AG09319 (cell line): ENCODE measurements around the gene MED20.

Experiments
- DNase-seq: peaks from one replicate; pipeline ENCODE4 v3.0.0-alpha.2; 2010; ENCODE audit warnings: low read depth; ENCODE audit errors: extremely low read depth
- CTCF ChIP-seq: IDR thresholded peaks from 2 replicates; pipeline ENCODE4 v1.5.1; 2011; ENCODE audit warnings: low read depth, mild to moderate bottlenecking, inconsistent platforms, low read length, moderate library complexity

The MED20 gene

GRCh38 chr6:41964201-41964887 lies 43.4 kb upstream of the MED20 start:
- DNase-seq = no peak
- no peak for TF ChIP-seq CTCF

GRCh38 chr6:41963371-41963770 lies 42.4 kb upstream of the MED20 start:
- no peak for DNase-seq
- TF ChIP-seq CTCF = no peak

- no peak for DNase-seq
- TF ChIP-seq CTCF = no peak
Measured at GRCh38 chr6:41960028-41960427, 39.1 kb upstream of the MED20 start.

- DNase-seq = no peak
- TF ChIP-seq CTCF = no peak
Measured at GRCh38 chr6:41958022-41958856, 37.3 kb upstream of the MED20 start.

- DNase-seq = no peak
- TF ChIP-seq CTCF = no peak
Measured at GRCh38 chr6:41957117-41957516, 36.2 kb upstream of the MED20 start.

GRCh38 chr6:41955412-41955811 lies 34.5 kb upstream of the MED20 start:
- no peak for TF ChIP-seq CTCF
- DNase-seq = no peak

GRCh38 chr6:41954668-41955067 lies 33.7 kb upstream of the MED20 start:
- TF ChIP-seq CTCF = no peak
- no peak for DNase-seq
